ENCODE measurements around the gene PCNA.
"Not testable (repeated sequence)": the region's sequence is repeated elsewhere in the genome, so short reads cannot be mapped to it uniquely, and the experiment has no call there.

The PCNA gene

DNA sequence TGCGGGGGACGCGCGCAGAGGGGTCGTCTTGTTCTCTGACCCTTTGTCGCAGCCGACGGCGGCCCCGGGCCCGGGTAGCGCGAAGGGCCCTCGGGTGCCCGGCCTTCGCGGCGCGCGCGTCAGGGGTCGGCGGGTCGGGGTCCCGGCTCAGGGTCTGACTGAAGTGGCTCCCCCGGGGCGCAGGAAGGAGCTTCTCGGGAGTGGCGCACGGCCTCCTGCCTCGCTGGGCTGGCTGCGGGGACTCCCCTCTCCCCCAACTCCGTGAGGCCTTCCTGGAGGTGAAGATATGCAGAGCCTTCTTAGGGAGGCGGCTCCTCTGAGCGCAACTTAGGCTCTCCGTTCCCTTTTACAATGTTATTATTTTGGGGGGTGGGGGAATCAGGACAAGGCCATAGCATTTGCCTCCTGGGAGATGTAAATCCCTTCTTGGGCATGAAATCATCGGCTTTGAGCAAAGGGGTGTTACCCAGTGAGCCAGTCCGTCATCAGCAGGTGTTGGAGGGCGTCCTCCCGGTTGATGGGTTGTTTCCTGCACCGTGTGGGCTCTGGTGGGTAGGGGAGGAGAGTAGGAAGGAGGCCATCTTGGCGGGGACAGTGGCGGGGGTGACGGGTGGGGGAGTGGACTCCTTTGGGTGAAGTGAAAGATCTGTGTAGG lies 7.6 kb upstream of the PCNA start:
- H3K9me3 Mint-ChIP-seq (ENCODE audit: low read depth), result no peaks in the 10 kb centered on the region
- H3K4me3 Mint-ChIP-seq, result peak overlapping the region; percentile 96
- no peaks in the 10 kb centered on the region for H3K27me3 Mint-ChIP-seq
- no peaks in the 10 kb centered on the region for H3K36me3 Mint-ChIP-seq
- H3K4me1 Mint-ChIP-seq (ENCODE audit: low read depth), result peaks cover 33% of the 10 kb centered on the region
- H3K27ac Mint-ChIP-seq, result peak overlapping the region; percentile 92

DNA sequence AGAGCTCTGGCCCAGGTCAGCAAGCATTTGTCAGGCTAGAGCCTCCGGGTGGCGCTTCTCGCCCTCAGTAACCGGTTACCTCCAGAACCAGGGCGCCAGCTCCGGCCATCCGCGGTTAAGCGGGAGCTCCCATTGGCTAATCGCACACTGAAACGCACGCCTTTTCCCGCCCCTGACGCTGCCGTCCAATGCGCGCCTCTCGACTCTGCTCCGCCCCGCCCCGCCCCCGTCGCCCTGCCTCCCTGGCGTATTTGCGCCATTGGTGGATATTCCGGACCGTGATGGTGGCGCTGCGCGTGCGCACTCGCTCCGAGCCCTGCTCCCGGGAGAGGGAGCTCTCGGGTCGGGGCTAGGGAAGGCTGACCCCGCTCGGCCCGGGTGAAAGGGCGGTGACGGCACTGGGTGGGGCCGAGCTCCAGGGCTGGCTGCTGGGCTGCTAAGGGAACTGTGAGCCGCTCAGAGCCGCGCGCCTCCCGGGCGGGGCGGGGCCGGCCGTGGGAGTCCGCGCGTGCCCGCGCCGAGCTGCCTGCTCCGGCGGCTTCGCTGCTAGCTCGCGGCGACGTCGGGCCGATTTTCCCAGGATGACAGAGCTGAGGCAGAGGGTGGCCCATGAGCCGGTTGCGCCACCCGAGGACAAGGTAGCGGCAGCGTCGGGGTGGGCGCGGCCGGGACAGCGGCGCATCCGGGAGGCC lies 6.9 kb upstream of the PCNA start, which contains the start of gene CDS2:
TSS of gene CDS2 (plus strand) at position 497 of the 692 bp plus-strand sequence. CDS start at position 582, 85 bp downstream.
- H3K4me1 Mint-ChIP-seq (ENCODE audit: low read depth), result peaks cover 33% of the 10 kb centered on the region
- H3K4me3 Mint-ChIP-seq, result peak within 1 kb of the TSS; percentile 96
- H3K9me3 Mint-ChIP-seq (ENCODE audit: low read depth), result no peaks in the 10 kb centered on the region
- H3K36me3 Mint-ChIP-seq, result no peaks in the 10 kb centered on the region
- no peaks in the 10 kb centered on the region for H3K27me3 Mint-ChIP-seq
- peak within 1 kb of the TSS; percentile 92 for H3K27ac Mint-ChIP-seq

GRCh38 chr20:5122873-5123260 lies 3.1 kb upstream of the PCNA start:
- Mint-ChIP-seq H3K9me3 (ENCODE audit: low read depth) (no peaks in the 10 kb centered on the region), H3K27me3 (no peaks in the 10 kb centered on the region), H3K27ac (no peak overlapping the region), H3K36me3 (peaks cover 6% of the 10 kb centered on the region), H3K4me1 (ENCODE audit: low read depth) (peaks cover 33% of the 10 kb centered on the region), H3K4me3 (no peak overlapping the region)

- Mint-ChIP-seq H3K4me3 (peak overlapping the region; percentile 95), H3K27me3 (no peaks in the 10 kb centered on the region), H3K9me3 (ENCODE audit: low read depth) (no peaks in the 10 kb centered on the region), H3K4me1 (ENCODE audit: low read depth) (peaks cover 32% of the 10 kb centered on the region), H3K27ac (peak overlapping the region; percentile 97), H3K36me3 (peaks cover 17% of the 10 kb centered on the region)
Observed at GRCh38 chr20:5120185-5120476, 373 bp upstream of the PCNA start.

DNA sequence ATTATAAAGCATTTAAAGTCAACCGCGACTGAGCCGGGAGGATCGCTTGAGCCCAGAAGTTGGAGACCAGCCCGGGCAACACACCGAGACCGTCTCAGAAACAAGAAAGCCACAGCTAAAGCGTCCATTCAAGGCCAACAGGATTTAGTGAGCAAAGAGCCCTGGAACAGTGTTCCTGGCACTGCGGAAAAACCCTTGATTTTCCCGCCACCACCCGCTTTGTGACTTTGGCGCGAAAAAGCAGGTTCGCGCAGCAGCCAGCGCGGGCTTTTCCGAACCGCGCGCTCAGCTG lies 669 bp downstream of the PCNA start:
- Mint-ChIP-seq H3K4me1 (ENCODE audit: low read depth) (peaks cover 40% of the 10 kb centered on the region), H3K27me3 (no peaks in the 10 kb centered on the region), H3K4me3 (peak overlapping the region; percentile 95), H3K9me3 (ENCODE audit: low read depth) (no peaks in the 10 kb centered on the region), H3K27ac (peak overlapping the region; percentile 97), H3K36me3 (peaks cover 23% of the 10 kb centered on the region)

DNA sequence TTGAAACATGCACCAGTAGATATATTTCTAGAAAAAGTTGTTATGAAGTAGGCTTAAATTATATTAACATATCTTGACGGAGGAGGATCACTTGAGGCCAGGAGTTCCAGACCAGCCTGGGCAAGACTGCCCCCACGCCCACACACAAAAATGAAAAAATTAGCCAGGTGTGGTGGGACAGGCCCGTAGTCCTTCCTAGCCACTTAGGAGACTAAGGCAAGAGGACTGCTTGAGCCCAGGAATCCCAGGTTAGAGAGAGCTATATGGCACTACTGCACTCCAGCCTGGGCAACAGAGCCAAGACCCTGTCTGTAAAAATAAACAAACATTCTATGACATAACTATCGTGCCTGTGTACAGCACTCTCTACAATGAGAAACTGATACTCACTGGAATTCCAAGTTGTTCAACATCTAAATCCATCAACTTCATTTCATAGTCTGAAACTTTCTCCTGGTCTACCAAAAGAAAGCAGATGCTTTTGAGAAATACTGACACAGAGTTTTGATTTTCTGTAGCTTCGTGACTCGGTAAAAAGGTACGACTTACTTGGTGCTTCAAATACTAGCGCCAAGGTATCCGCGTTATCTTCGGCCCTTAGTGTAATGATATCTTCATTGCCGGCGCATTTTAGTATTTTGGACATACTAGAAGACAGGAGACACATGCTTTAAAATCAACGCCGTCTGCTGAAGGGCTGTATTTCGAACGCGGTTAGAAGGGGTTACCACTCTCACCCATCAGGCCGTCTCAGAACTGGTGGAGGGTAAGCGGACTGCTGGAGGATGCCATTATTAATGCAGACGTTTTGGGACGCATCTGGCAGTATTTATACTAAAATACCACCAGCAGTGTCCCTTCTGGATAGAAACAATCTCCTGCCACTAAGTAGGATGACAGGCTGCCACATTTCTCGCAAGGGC lies 1.3 kb downstream of the PCNA start:
- H3K27ac Mint-ChIP-seq, result peak overlapping the region; percentile 97
- peaks cover 23% of the 10 kb centered on the region for H3K36me3 Mint-ChIP-seq
- peaks cover 43% of the 10 kb centered on the region for H3K4me1 Mint-ChIP-seq (ENCODE audit: low read depth)
- H3K4me3 Mint-ChIP-seq, result peak overlapping the region; percentile 95
- H3K9me3 Mint-ChIP-seq (ENCODE audit: low read depth), result no peaks in the 10 kb centered on the region
- no peaks in the 10 kb centered on the region for H3K27me3 Mint-ChIP-seq

DNA sequence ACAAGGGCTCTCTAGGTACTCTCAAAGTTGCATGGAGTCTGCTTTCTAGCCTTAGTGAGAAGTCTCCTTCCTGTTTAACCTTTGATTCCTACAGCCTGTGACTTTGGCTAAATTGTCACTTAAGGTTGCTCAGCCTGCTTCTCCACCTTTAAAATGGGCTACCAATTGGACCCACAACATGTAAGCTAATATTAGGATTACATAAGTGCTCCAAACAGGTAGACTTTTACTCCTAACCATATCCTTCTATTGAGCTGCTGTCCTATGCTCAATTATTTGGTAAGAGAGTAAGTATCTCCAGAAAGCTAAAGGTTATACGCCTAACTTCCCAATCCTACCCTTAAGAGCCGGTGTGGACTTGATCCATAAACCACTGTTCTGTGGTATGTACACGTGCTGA lies 2.9 kb downstream of the PCNA start:
- H3K4me3 Mint-ChIP-seq, result peak overlapping the region; percentile 95
- H3K36me3 Mint-ChIP-seq, result peaks cover 23% of the 10 kb centered on the region
- H3K27ac Mint-ChIP-seq, result peak overlapping the region; percentile 66
- no peaks in the 10 kb centered on the region for H3K9me3 Mint-ChIP-seq (ENCODE audit: low read depth)
- peaks cover 53% of the 10 kb centered on the region for H3K4me1 Mint-ChIP-seq (ENCODE audit: low read depth)
- H3K27me3 Mint-ChIP-seq, result no peaks in the 10 kb centered on the region

GRCh38 chr20:5114403-5114802 lies 5.4 kb downstream of the PCNA start:
- Mint-ChIP-seq H3K36me3 (peaks cover 25% of the 10 kb centered on the region), H3K4me1 (ENCODE audit: low read depth) (peaks cover 42% of the 10 kb centered on the region), H3K9me3 (ENCODE audit: low read depth) (no peaks in the 10 kb centered on the region), H3K27ac (peak overlapping the region; percentile 91), H3K27me3 (no peaks in the 10 kb centered on the region), H3K4me3 (peak overlapping the region; percentile 98)

DNA sequence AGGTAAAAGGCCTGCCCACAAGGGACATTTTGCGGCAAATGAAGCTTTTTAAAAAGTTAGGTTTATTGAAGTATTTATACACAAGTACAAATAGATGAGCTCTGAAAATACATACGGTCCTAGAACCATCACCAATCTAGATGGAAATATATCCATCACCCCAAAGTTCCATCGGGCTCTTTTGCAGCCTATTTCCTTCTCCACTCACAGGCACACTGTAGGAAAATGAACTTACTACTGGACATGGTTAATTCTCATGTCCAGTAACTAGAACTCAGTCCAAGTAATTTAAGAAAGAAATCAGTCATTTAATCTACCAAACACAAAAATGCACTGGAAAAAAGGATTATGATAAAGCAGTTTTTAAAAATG lies 6.2 kb downstream of the PCNA start:
- Mint-ChIP-seq H3K4me1 (ENCODE audit: low read depth) (peaks cover 42% of the 10 kb centered on the region), H3K27ac (peak overlapping the region; percentile 91), H3K36me3 (peaks cover 25% of the 10 kb centered on the region), H3K9me3 (ENCODE audit: low read depth) (no peaks in the 10 kb centered on the region), H3K27me3 (no peaks in the 10 kb centered on the region), H3K4me3 (peak overlapping the region; percentile 98)

DNA sequence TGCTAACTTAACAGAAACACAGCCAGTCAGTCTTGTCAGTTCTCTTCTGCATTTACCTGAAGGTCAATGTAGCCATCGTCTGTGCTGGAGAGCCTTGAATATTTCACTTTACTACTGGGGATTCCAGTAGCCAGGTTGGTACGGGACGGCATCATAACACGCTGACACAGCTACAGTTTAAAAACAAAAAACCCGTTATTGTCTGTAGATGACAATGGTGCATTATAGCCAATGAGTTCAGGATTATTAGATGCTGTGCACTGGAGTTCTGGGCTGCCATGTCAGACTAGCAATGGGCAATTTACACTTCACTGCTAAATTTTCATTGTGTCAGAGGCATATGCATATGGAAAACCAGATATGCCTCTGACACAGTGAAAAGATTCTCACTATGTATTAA lies 10.5 kb downstream of the PCNA start:
- no peaks in the 10 kb centered on the region for H3K27me3 Mint-ChIP-seq
- peaks cover 21% of the 10 kb centered on the region for H3K4me1 Mint-ChIP-seq (ENCODE audit: low read depth)
- H3K27ac Mint-ChIP-seq, result peak overlapping the region; percentile 34
- H3K36me3 Mint-ChIP-seq, result peaks cover 6% of the 10 kb centered on the region
- H3K4me3 Mint-ChIP-seq, result no peak overlapping the region
- no peaks in the 10 kb centered on the region for H3K9me3 Mint-ChIP-seq (ENCODE audit: low read depth)

DNA sequence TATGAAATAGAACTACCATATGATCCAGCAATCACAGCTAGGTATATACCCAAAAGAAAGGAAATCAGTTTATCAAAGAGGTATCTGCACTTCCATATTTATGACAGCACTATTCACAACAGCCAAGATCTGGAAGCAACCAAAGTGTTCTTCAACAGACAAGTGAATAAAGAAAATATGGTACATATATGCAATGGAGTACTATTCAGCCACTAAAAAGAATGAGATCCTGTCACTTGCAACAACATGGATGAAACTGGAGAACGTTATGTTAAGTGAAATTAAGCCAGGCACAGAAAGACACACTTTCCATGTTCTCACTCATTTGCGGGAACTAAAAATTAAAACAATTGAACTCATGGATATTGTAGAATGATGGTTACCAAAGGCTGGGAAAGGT lies 15.3 kb downstream of the PCNA start:
- peaks cover 7% of the 10 kb centered on the region for H3K36me3 Mint-ChIP-seq
- no peak overlapping the region for H3K27ac Mint-ChIP-seq
- no peaks in the 10 kb centered on the region for H3K27me3 Mint-ChIP-seq
- H3K9me3 Mint-ChIP-seq (ENCODE audit: low read depth), result no peaks in the 10 kb centered on the region
- H3K4me1 Mint-ChIP-seq (ENCODE audit: low read depth), result peaks cover 18% of the 10 kb centered on the region
- H3K4me3 Mint-ChIP-seq, result no peak overlapping the region

DNA sequence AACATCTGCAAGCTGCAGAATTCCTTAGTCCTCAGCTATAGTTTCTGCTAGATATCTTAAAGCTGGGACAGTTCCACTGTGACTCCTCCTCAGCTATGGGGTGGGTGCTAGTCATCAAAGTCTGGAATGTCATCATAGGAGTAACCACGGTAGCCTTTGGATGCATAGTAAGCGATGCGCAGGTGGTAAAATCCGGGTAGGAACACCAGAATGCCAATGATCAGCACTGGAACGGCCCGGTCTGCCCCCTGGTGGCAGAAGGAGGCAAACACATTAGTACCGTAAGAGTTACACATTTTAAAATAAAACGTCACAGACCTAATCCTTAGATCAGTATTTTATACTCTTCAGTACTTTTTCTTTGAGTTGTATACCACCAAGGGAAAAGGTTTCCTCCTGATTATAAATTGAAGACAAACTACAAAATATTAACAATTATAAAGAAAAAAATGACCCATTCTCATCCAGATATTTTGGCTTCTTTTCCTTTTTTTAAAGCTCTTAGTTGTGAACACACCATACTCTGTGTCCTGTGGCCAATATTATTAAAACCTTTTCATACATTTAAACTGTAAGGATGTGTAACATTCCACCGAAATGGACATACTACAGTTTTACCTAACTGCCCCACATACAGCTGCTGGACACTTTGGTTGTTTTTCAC lies 18.9 kb downstream of the PCNA start:
- Mint-ChIP-seq H3K27me3 (no peaks in the 10 kb centered on the region), H3K4me3 (no peak overlapping the region), H3K4me1 (ENCODE audit: low read depth) (peaks cover 16% of the 10 kb centered on the region), H3K9me3 (ENCODE audit: low read depth) (no peaks in the 10 kb centered on the region), H3K36me3 (peaks cover 7% of the 10 kb centered on the region), H3K27ac (no peak overlapping the region)

- H3K4me1 Mint-ChIP-seq (ENCODE audit: low read depth), result peaks cover 16% of the 10 kb centered on the region
- H3K9me3 Mint-ChIP-seq (ENCODE audit: low read depth); H3K4me3 Mint-ChIP-seq; H3K27me3 Mint-ChIP-seq; H3K27ac Mint-ChIP-seq; H3K36me3 Mint-ChIP-seq: not testable (repeated sequence)
Observed at GRCh38 chr20:5099909-5100308, 19.8 kb downstream of the PCNA start.

GRCh38 chr20:5099009-5099408 lies 20.7 kb downstream of the PCNA start:
- H3K4me3 Mint-ChIP-seq; H3K9me3 Mint-ChIP-seq (ENCODE audit: low read depth); H3K27me3 Mint-ChIP-seq; H3K36me3 Mint-ChIP-seq; H3K27ac Mint-ChIP-seq: not testable (repeated sequence)
- H3K4me1 Mint-ChIP-seq (ENCODE audit: low read depth), result peaks cover 13% of the 10 kb centered on the region

DNA sequence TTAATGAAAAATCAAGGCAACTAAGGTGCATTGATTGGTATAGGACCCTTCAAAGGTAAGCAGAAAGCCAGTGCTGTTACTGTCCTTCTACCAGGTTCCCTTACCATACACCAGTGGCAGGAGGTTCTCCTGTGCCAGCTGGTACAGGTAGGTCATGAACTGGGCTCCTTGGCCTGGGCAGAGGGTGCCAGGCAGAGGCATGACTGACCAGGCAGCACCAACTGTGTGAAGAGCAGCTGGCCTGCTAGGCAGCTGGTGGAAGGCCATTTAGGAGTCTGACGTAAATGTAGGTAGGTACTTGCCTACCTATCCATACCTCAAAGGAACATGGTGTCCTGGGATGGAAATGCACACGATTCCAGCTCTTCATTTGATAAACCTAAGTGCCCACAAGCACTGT lies 23.3 kb downstream of the PCNA start:
- Mint-ChIP-seq H3K9me3 (ENCODE audit: low read depth) (no peaks in the 10 kb centered on the region), H3K27ac (peak overlapping the region; percentile 70), H3K27me3 (no peaks in the 10 kb centered on the region), H3K4me3 (no peak overlapping the region), H3K36me3 (peaks cover 4% of the 10 kb centered on the region), H3K4me1 (ENCODE audit: low read depth) (peaks cover 9% of the 10 kb centered on the region)
